Measurements from ENCODE around the gene ENTR1. TPM values are rescaled to one million over a fixed set of nuclear protein-coding genes. Genes with fewer than 3 reads are reported as not detected.
A peak's percentile ranks its signal among the peaks of the same experiment; 100 is the strongest.

Gene ENTR1
- total RNA-seq, 4 donors from 2014 or later: 19.5 to 44.0 (median 21.2) TPM

DNA sequence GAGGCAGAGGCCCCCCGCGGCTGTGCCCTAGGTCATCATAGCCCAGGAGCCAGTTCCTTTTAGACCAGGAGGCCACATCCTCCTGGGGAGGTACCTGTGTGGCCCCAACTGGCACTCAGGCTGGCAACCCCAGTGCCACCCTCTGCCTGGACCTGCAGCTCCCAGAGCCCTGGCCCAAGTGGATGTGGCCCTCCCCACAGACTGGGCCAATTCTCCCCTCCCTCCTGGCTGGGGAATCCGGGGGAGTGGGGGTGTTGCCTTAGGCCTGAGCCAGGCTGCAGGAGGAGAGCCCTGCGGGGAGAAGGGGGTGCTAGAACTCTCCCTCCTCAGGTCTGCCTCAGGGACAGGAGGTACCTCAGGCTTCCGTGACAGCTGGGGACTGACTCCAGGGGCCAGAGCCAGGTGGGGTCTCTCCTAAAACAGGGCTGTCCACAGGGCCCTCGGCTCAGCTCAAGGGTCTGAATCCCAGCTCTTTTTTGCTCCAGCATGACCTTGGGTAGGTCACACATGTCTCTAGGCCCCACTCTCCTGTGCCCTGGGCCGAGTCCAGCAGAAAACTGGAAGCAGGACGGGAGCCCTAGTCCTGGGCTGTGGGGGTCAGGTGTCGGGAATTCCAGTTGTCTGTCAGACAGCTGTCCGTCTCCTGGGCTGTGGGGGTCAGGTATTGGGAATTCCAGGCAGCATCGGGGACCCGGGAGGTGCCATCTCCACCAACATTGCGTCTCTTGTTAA, 56.5 kb downstream of the ENTR1 start:
- DNase-seq: peak; percentile 63 to 66
- H3K4me1 ChIP-seq: peaks cover 0 to 14% of the 10 kb centered on the region in 2 donors
- no peaks in the 10 kb centered on the region for H3K9me3 ChIP-seq
- H3K36me3 ChIP-seq: no peaks in the 10 kb centered on the region
- H3K27ac ChIP-seq: peak overlapping the region; percentile 42 to 81
- no peak for TF ChIP-seq POLR2A (IDR thresholded peaks at IDR 0.05)
- TF ChIP-seq, protein P1, sequence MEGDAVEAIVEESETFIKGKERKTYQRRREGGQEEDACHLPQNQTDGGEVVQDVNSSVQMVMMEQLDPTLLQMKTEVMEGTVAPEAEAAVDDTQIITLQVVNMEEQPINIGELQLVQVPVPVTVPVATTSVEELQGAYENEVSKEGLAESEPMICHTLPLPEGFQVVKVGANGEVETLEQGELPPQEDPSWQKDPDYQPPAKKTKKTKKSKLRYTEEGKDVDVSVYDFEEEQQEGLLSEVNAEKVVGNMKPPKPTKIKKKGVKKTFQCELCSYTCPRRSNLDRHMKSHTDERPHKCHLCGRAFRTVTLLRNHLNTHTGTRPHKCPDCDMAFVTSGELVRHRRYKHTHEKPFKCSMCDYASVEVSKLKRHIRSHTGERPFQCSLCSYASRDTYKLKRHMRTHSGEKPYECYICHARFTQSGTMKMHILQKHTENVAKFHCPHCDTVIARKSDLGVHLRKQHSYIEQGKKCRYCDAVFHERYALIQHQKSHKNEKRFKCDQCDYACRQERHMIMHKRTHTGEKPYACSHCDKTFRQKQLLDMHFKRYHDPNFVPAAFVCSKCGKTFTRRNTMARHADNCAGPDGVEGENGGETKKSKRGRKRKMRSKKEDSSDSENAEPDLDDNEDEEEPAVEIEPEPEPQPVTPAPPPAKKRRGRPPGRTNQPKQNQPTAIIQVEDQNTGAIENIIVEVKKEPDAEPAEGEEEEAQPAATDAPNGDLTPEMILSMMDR (IDR thresholded peaks at IDR 0.05): no peak
- no peaks in the 10 kb centered on the region for H3K27me3 ChIP-seq
- H3K4me3 ChIP-seq: no peak overlapping the region
- intact Hi-C loops (cut with DNase I; ENCODE audit: low total_unique reads): no loop called here

DNA sequence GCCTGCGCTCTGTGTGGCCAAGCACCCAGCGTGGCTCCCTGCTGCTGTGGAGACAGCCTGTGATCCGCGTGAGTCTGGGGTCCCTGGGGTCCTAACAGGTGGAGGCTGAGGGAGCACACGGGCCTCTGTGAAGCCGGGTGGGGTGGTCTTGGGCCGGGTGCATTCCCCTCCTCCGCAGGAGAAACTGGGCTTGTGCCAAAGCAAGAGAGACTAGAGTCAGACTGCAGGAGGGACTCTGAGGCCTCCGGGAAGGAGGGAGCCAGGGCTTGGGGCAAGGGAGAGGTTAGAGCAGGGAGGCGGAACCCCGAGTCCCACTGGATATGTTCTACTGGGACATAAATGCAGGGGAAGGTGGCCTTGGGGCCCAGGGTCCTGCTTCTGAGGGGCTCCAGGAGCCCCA, 57.3 kb downstream of the ENTR1 start:
- Histone ChIP-seq H3K27ac (peak overlapping the region in 1 of 2 donors; percentile 81), H3K9me3 (no peaks in the 10 kb centered on the region), H3K27me3 (no peaks in the 10 kb centered on the region), H3K4me1 (peaks cover 0 to 14% of the 10 kb centered on the region in 2 donors), H3K36me3 (no peaks in the 10 kb centered on the region), H3K4me3 (no peak overlapping the region)
- TF ChIP-seq, protein P1 (IDR thresholded peaks at IDR 0.05): no peak
- no peak for TF ChIP-seq POLR2A (IDR thresholded peaks at IDR 0.05)
- DNase-seq: no peak
- intact Hi-C loops (cut with DNase I; ENCODE audit: low total_unique reads): no loop called here

DNA sequence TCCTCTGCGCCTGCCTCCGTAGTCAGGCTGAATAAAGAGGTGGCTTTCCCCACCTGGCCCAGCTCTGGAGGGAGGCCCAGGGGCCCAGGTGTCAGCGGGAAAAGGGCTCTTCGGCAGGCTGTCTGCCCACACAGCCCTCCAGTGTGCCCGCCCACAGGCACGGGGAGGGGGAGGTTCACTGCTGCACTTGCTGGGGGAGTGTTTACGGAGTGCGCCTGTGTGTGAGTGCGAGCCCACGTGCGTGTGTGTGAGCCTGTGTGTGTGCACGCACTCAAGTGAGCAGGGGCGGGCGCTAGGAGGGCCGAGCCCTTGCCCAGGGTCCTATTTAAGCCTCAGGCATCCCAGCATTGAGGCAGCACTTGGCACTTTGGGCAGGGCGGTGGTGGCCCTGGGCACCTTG, 57.7 kb downstream of the ENTR1 start:
- peak overlapping the region in 1 of 2 donors; percentile 81 for H3K27ac ChIP-seq
- no peaks in the 10 kb centered on the region for H3K9me3 ChIP-seq
- H3K4me1 ChIP-seq: peaks cover 0 to 14% of the 10 kb centered on the region in 2 donors
- H3K4me3 ChIP-seq: no peak overlapping the region
- no peak for TF ChIP-seq POLR2A (IDR thresholded peaks at IDR 0.05)
- TF ChIP-seq, protein P1 (IDR thresholded peaks at IDR 0.05): no peak
- intact Hi-C loops (cut with DNase I; ENCODE audit: low total_unique reads): no loop called here
- DNase-seq: peak; percentile 54 to 55
- no peaks in the 10 kb centered on the region for H3K36me3 ChIP-seq
- H3K27me3 ChIP-seq: no peaks in the 10 kb centered on the region

Other genes with a start within 250 kb of the ENTR1 start
- gene LHX3, start 205.5 kb downstream of the ENTR1 start, total RNA-seq: not detected
- 10 to 100 TPM in 2 of 4 donors, 1 to 10 TPM in 2; 5.6 to 13.1 (median 9.2) TPM for gene QSOX2, start 164.8 kb downstream of the ENTR1 start, total RNA-seq
- gene CCDC187, start 106.5 kb downstream of the ENTR1 start, total RNA-seq: 1 to 10 TPM in 2 of 4 donors, under 1 TPM in 2; 0.27 to 5.1 (median 2.2) TPM
- 10 to 100 TPM in 2 of 4 donors, 1 to 10 TPM in 2; 4.4 to 43.6 (median 24.1) TPM for gene GPSM1, start 83.1 kb downstream of the ENTR1 start, total RNA-seq
- 10 to 100 TPM in 3 of 4 donors, 1 to 10 TPM in 1; 6.8 to 29.4 (median 27.3) TPM for gene DNLZ, start 46.9 kb downstream of the ENTR1 start, total RNA-seq
- gene CARD9, start 36.9 kb downstream of the ENTR1 start, total RNA-seq: 10 to 100 TPM in 1 of 4 donors, 1 to 10 TPM in 2, under 1 TPM in 1; under 0.01 to 10.6 (median 2.5) TPM
- 10 to 100 TPM in 2 of 4 donors, 1 to 10 TPM in 1, under 1 TPM in 1; 0.51 to 12.5 (median 7.7) TPM for gene SNAPC4, start 10.4 kb downstream of the ENTR1 start, total RNA-seq
- gene PMPCA, start within 50 bp of the ENTR1 start, total RNA-seq: 10 to 100 TPM in 3 of 4 donors, under 1 TPM in 1; 0.77 to 39.0 (median 29.5) TPM
- 10 to 100 TPM in 2 of 4 donors, 1 to 10 TPM in 2; 6.7 to 19.7 (median 11.2) TPM for gene INPP5E, start 29.2 kb upstream of the ENTR1 start, total RNA-seq
- gene SEC16A, start 72.4 kb upstream of the ENTR1 start, total RNA-seq: 10 to 100 TPM; 18.8 to 73.2 (median 35.1) TPM
- 100 to 1,000 TPM in 1 of 4 donors, 10 to 100 TPM in 3; 19.7 to 109 (median 35.6) TPM for gene NOTCH1, start 135.4 kb upstream of the ENTR1 start, total RNA-seq

Data from uterus (tissue), 4 donors.